ENCODE data around the gene AARS1. TPM values are rescaled to one million over a fixed set of nuclear protein-coding genes. Genes with fewer than 3 reads are reported as not detected.

Gene AARS1
- total and polyA plus RNA-seq, 2 experiments from 2014 or later = 105 to 292 TPM

- TF ChIP-seq STAT1 (IDR thresholded peaks at IDR 0.05; ENCODE audit: unreplicated experiment) = no peak
Observed at GRCh38 chr16:70306880-70307279, 17.6 kb upstream of the AARS1 start (continued).

GRCh38 chr16:70304892-70305448, 15.7 kb upstream of the AARS1 start:
- TF ChIP-seq ETS1 (IDR thresholded peaks at IDR 0.05) (no peak), ZNF331 (CRISPR knock-in tag; IDR thresholded peaks at IDR 0.05; ENCODE audit: low read depth) (no peak), POLR2AphosphoS5 (IDR thresholded peaks at IDR 0.05; ENCODE audit: low read depth) (no peak), CREB1 (CRISPR knock-in tag; IDR thresholded peaks at IDR 0.05; ENCODE audit: low read depth) (no peak), EZH2phosphoT487 (IDR thresholded peaks at IDR 0.05; ENCODE audit: unreplicated experiment) (no peak), NANOG (IDR thresholded peaks at IDR 0.05; ENCODE audit: borderline replicate concordance) (no peak), REST (IDR thresholded peaks at IDR 0.05; ENCODE audit: unreplicated experiment) (no peak), STAT1 (IDR thresholded peaks at IDR 0.05; ENCODE audit: unreplicated experiment) (no peak)
- TF ChIP-seq, protein P1, sequence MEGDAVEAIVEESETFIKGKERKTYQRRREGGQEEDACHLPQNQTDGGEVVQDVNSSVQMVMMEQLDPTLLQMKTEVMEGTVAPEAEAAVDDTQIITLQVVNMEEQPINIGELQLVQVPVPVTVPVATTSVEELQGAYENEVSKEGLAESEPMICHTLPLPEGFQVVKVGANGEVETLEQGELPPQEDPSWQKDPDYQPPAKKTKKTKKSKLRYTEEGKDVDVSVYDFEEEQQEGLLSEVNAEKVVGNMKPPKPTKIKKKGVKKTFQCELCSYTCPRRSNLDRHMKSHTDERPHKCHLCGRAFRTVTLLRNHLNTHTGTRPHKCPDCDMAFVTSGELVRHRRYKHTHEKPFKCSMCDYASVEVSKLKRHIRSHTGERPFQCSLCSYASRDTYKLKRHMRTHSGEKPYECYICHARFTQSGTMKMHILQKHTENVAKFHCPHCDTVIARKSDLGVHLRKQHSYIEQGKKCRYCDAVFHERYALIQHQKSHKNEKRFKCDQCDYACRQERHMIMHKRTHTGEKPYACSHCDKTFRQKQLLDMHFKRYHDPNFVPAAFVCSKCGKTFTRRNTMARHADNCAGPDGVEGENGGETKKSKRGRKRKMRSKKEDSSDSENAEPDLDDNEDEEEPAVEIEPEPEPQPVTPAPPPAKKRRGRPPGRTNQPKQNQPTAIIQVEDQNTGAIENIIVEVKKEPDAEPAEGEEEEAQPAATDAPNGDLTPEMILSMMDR (conservative IDR thresholded peaks at IDR 0.05; ENCODE audit: low read depth in 2 of 2) = no peak
- TF ChIP-seq, protein P2, sequence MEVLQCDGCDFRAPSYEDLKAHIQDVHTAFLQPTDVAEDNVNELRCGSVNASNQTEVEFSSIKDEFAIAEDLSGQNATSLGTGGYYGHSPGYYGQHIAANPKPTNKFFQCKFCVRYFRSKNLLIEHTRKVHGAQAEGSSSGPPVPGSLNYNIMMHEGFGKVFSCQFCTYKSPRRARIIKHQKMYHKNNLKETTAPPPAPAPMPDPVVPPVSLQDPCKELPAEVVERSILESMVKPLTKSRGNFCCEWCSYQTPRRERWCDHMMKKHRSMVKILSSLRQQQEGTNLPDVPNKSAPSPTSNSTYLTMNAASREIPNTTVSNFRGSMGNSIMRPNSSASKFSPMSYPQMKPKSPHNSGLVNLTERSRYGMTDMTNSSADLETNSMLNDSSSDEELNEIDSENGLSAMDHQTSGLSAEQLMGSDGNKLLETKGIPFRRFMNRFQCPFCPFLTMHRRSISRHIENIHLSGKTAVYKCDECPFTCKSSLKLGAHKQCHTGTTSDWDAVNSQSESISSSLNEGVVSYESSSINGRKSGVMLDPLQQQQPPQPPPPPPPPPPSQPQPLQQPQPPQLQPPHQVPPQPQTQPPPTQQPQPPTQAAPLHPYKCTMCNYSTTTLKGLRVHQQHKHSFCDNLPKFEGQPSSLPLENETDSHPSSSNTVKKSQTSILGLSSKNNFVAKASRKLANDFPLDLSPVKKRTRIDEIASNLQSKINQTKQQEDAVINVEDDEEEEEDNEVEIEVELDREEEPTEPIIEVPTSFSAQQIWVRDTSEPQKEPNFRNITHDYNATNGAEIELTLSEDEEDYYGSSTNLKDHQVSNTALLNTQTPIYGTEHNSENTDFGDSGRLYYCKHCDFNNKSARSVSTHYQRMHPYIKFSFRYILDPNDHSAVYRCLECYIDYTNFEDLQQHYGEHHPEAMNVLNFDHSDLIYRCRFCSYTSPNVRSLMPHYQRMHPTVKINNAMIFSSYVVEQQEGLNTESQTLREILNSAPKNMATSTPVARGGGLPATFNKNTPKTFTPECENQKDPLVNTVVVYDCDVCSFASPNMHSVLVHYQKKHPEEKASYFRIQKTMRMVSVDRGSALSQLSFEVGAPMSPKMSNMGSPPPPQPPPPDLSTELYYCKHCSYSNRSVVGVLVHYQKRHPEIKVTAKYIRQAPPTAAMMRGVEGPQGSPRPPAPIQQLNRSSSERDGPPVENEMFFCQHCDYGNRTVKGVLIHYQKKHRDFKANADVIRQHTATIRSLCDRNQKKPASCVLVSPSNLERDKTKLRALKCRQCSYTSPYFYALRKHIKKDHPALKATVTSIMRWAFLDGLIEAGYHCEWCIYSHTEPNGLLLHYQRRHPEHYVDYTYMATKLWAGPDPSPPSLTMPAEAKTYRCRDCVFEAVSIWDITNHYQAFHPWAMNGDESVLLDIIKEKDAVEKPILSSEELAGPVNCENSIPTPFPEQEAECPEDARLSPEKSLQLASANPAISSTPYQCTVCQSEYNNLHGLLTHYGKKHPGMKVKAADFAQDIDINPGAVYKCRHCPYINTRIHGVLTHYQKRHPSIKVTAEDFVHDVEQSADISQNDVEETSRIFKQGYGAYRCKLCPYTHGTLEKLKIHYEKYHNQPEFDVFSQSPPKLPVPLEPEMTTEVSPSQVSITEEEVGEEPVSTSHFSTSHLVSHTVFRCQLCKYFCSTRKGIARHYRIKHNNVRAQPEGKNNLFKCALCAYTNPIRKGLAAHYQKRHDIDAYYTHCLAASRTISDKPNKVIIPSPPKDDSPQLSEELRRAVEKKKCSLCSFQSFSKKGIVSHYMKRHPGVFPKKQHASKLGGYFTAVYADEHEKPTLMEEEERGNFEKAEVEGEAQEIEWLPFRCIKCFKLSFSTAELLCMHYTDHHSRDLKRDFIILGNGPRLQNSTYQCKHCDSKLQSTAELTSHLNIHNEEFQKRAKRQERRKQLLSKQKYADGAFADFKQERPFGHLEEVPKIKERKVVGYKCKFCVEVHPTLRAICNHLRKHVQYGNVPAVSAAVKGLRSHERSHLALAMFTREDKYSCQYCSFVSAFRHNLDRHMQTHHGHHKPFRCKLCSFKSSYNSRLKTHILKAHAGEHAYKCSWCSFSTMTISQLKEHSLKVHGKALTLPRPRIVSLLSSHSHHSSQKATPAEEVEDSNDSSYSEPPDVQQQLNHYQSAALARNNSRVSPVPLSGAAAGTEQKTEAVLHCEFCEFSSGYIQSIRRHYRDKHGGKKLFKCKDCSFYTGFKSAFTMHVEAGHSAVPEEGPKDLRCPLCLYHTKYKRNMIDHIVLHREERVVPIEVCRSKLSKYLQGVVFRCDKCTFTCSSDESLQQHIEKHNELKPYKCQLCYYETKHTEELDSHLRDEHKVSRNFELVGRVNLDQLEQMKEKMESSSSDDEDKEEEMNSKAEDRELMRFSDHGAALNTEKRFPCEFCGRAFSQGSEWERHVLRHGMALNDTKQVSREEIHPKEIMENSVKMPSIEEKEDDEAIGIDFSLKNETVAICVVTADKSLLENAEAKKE (CRISPR knock-in tag; IDR thresholded peaks at IDR 0.05) = no peak
- no peak overlapping the region for H3K27ac ChIP-seq (ENCODE audit: low read depth)
- H3K27me3 Mint-ChIP-seq (ENCODE audit: insufficient read depth, low read depth, poor library complexity) = peaks cover 3% of the 10 kb centered on the region
- H2AFZ ChIP-seq = no peak overlapping the region
- peaks cover 40% of the 10 kb centered on the region for H4K20me1 ChIP-seq (replicated peaks; ENCODE audit: insufficient read depth)
- H3K4me1 Mint-ChIP-seq = 0 out of 3 replicates have a peak, but pooled peaks cover 2% of the 10 kb centered on the region
- no peaks in the 10 kb centered on the region for H3K36me3 ChIP-seq (ENCODE audit: insufficient read depth)
- ATAC-seq (no peak), DNase-seq (ENCODE audit: low spot score) (no peak)
- H3K4me3 Mint-ChIP-seq = no peak overlapping the region
- H3K27me3 ChIP-seq (ENCODE audit: insufficient read depth) = no peaks in the 10 kb centered on the region
- H3K9me2 ChIP-seq (ENCODE audit: insufficient read depth) = no peaks in the 10 kb centered on the region
- peaks cover 20% of the 10 kb centered on the region for H3K36me3 Mint-ChIP-seq (ENCODE audit: low read depth)
- H3K4me2 ChIP-seq = no peak overlapping the region
- H3K4me1 ChIP-seq (ENCODE audit: insufficient read depth) = peaks cover under 1% of the 10 kb centered on the region; the same call in 1 of the 2 replicates
- H3K9me3 Mint-ChIP-seq = no peaks in the 10 kb centered on the region
- H3K4me3 ChIP-seq = no peak overlapping the region
- 0 out of 2 replicates have a peak, but pooled peaks cover 10% of the 10 kb centered on the region for H3F3A ChIP-seq (replicated peaks; ENCODE audit: low read depth)
- H3K27ac Mint-ChIP-seq = no peak overlapping the region
- peaks cover 88% of the 10 kb centered on the region for H3K79me2 ChIP-seq (replicated peaks; ENCODE audit: insufficient read depth)

All from GM23338 (cell line).